Upper lobe of left lung (tissue), 4 donors: ENCODE results near the gene TAF11L13.

Experiments used
- POLR2AphosphoS5 ChIP-seq, 2 donors: sonication (generic); formaldehyde crosslinking; IDR thresholded peaks; one replicate each; pipeline ENCODE4 v1.5.1; 2017; ENCODE audit warnings: antibody characterized with exemption in 2 of 2
- TF ChIP-seq, protein P1 (sequence below), 6 experiments: fragments of 450-650 bp in 4 of 6; fragments of 200-600 bp in 2 of 6; sonication (generic) in 2 of 6; IDR thresholded peaks; one replicate each; pipeline ENCODE4 v1.5.1; 2016 to 2019; ENCODE audit warnings: antibody characterized with exemption in 6 of 6

DNA sequence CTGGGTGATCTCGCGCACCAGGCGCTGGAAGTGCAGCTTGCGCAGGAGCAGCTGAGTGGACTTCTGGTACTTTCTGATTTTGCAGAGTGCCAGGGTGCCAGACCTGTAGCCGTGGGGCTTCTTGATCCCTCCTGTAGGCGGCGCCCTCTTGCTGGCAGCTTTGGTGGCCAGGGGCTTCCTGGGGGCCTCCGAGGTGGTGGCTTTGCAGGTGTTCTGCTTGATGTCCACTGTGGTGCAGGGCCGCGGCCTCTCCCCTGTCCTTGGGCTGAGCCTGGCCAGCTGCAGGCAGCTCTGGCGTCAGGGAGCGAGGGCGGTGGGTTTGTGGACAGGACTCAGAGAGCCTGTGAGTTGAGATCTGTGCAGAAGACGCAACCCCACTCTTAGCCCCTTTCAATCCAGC is 38.5 kb downstream of the TAF11L13 start:
- TF ChIP-seq, protein P1, sequence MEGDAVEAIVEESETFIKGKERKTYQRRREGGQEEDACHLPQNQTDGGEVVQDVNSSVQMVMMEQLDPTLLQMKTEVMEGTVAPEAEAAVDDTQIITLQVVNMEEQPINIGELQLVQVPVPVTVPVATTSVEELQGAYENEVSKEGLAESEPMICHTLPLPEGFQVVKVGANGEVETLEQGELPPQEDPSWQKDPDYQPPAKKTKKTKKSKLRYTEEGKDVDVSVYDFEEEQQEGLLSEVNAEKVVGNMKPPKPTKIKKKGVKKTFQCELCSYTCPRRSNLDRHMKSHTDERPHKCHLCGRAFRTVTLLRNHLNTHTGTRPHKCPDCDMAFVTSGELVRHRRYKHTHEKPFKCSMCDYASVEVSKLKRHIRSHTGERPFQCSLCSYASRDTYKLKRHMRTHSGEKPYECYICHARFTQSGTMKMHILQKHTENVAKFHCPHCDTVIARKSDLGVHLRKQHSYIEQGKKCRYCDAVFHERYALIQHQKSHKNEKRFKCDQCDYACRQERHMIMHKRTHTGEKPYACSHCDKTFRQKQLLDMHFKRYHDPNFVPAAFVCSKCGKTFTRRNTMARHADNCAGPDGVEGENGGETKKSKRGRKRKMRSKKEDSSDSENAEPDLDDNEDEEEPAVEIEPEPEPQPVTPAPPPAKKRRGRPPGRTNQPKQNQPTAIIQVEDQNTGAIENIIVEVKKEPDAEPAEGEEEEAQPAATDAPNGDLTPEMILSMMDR (IDR thresholded peaks at IDR 0.05), result no peak
- TF ChIP-seq POLR2AphosphoS5 (IDR thresholded peaks at IDR 0.05), result no peak
